GM12872 (cell line): Measurements from ENCODE around the gene FAM83G.

Source experiments
- TF ChIP-seq, protein P1 (sequence below): IDR thresholded peaks from 3 replicates; pipeline ENCODE4 v1.5.1; 2011; ENCODE audit warnings: low read depth, mild to moderate bottlenecking, low read length, moderate library complexity; ENCODE audit not compliant: insufficient read depth

The FAM83G gene

DNA sequence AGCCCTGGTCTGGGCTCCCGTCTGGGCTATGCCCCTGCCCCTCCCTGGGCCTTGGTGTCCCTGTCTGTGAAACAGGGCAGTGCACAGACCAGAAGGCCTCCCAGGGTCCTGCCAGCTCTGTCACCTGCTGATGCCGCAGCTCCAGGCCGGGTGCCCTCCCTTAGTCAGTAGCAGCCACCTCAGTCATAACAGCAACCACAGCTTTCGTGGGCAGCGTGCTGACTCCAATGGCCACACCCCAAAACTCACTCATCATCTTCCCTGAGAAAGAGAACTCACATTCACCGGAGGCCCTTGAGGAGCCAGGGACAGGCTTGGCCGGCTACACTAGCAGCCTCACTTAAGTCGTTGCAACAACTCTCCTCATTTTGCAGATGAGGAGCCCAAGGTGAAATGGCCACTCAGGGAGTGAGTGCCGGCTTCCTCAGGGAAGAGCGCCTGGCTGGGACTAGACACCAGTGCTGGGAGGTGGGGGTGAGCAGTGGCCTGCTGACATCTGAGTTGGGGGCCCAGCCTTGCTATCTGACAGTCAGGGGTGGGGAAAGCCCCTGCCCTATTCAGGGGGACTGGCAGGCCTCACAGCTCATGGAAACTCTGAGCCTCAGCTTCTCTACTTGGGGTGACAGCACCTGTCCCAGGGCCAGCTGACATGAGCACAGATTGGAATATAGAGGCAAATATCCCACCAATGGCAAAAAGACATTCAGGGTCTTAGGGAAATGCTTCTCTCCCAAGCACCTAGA, 30.0 kb downstream of the FAM83G start:
- TF ChIP-seq, protein P1, sequence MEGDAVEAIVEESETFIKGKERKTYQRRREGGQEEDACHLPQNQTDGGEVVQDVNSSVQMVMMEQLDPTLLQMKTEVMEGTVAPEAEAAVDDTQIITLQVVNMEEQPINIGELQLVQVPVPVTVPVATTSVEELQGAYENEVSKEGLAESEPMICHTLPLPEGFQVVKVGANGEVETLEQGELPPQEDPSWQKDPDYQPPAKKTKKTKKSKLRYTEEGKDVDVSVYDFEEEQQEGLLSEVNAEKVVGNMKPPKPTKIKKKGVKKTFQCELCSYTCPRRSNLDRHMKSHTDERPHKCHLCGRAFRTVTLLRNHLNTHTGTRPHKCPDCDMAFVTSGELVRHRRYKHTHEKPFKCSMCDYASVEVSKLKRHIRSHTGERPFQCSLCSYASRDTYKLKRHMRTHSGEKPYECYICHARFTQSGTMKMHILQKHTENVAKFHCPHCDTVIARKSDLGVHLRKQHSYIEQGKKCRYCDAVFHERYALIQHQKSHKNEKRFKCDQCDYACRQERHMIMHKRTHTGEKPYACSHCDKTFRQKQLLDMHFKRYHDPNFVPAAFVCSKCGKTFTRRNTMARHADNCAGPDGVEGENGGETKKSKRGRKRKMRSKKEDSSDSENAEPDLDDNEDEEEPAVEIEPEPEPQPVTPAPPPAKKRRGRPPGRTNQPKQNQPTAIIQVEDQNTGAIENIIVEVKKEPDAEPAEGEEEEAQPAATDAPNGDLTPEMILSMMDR: no peak

- TF ChIP-seq, protein P1: no peak
These were observed 32.8 kb downstream of the FAM83G start for GRCh38 chr17:18971801-18972200.

GRCh38 chr17:18970582-18971480, 33.7 kb downstream of the FAM83G start:
- TF ChIP-seq, protein P1: no peak

DNA sequence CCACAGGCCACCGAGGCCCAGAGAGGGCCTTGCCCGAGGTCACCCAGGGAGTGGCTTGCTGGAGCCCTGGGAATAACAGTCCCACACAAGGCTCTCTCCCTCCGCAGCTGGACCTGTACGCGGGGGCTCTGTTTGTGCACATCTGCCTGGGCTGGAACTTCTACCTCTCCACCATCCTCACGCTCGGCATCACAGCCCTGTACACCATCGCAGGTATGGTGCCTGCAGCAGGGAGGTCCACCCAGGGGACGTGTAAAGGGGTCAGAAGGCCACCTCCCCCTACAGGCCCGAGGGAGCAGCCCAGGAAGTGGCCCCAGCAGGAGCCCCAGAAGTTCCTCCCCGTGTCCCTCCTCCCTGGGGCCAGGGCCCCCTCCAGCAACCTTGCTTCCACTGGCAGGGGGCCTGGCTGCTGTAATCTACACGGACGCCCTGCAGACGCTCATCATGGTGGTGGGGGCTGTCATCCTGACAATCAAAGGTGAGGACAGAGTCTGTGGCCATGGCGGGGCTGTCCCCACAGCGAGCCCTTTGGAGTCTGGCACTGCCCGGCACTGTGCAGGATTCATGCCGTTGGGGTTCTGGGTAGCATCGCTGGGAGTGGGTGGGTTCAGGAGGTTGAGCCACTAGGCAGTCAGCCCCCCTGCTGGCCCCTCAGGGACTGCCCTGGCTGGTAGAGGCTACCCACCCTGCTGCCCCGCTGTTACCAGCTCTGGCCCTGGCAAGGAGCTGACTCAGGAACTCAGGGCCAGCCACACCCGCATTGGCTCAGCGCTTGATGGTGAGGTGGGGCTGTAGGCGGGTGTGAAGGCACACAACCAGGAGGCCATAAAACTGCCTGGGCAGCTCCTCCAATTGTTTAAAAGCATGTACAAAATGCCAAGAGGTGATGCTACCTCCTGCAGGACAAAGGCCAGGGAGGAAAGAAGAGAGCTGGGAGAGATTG, 35.3 kb downstream of the FAM83G start:
- TF ChIP-seq, protein P1: no peak

GRCh38 chr17:18968345-18968744, 36.2 kb downstream of the FAM83G start:
- TF ChIP-seq, protein P1: no peak

- TF ChIP-seq, protein P1: no peak
These were observed 36.6 kb downstream of the FAM83G start for GRCh38 chr17:18967916-18968315.
